GM12864 (cell line): ENCODE measurements around the gene SPATA16.
"Not testable (repeated sequence)": the region's sequence is repeated elsewhere in the genome, so short reads cannot be mapped to it uniquely, and the experiment has no call there.

ENCODE experiments used
- DNase-seq: peaks from one replicate; pipeline ENCODE4 v3.0.0-alpha.2; 2011; ENCODE audit warnings: low read depth
- H3K4me3 ChIP-seq: 2 replicates; pipeline ENCODE4 v1.5.1; 2011; ENCODE audit warnings: mild to moderate bottlenecking, low read depth, low read length, control low read depth
- TF ChIP-seq, protein P1 (sequence below): IDR thresholded peaks from 2 replicates; pipeline ENCODE4 v1.5.1; 2011; ENCODE audit warnings: low read depth, mild to moderate bottlenecking, moderate library complexity, low read length, control low read depth, inconsistent platforms; ENCODE audit errors: missing control alignments

The SPATA16 gene

DNA sequence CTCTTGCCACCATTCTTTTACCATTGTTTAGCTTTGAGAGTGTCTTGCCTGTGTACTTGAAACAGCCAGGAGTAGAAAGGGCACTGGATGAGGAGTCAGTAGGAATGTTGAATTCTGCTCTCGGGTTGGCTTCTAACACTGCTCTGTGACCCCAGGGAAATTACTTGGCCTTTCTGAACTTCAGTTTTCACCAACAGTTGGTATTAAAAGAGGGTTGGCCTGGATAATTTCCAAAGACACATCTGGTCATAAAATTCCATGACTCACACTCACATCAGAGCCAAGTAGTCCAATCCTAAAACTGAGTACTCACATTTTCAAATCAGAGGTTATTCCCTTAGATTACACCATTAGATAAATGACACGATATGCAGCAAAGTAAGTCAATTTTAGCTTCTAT lies 248.9 kb downstream of the SPATA16 start:
- TF ChIP-seq, protein P1, sequence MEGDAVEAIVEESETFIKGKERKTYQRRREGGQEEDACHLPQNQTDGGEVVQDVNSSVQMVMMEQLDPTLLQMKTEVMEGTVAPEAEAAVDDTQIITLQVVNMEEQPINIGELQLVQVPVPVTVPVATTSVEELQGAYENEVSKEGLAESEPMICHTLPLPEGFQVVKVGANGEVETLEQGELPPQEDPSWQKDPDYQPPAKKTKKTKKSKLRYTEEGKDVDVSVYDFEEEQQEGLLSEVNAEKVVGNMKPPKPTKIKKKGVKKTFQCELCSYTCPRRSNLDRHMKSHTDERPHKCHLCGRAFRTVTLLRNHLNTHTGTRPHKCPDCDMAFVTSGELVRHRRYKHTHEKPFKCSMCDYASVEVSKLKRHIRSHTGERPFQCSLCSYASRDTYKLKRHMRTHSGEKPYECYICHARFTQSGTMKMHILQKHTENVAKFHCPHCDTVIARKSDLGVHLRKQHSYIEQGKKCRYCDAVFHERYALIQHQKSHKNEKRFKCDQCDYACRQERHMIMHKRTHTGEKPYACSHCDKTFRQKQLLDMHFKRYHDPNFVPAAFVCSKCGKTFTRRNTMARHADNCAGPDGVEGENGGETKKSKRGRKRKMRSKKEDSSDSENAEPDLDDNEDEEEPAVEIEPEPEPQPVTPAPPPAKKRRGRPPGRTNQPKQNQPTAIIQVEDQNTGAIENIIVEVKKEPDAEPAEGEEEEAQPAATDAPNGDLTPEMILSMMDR: no peak
- no peak overlapping the region for H3K4me3 ChIP-seq
- DNase-seq: no peak

DNA sequence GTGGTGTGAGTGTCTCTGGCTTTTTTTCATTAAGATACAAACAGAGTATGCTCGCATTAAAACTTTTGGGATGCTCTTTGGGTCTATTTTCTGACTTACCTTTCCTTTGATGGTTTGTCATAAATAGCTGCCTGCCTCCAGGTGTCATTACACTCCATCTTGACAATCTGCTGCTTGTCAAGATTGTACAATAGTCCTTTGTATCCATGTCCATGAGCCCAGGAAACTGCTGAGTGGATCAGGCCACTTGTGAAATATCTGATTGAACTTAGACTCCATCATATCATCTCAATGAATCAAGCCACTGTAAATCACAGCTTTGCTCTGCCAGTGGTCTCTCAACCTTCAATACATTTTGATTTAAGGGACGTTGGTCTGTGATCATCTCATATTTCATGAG lies 255.3 kb downstream of the SPATA16 start:
- no peak overlapping the region for H3K4me3 ChIP-seq
- no peak for DNase-seq
- TF ChIP-seq, protein P1: no peak

GRCh38 chr3:172882563-172882962 lies 258.5 kb downstream of the SPATA16 start:
- H3K4me3 ChIP-seq: no peak overlapping the region
- no peak for DNase-seq
- TF ChIP-seq, protein P1: no peak

GRCh38 chr3:172879381-172879780 lies 261.7 kb downstream of the SPATA16 start:
- DNase-seq, H3K4me3 ChIP-seq: not testable (repeated sequence)

- TF ChIP-seq, protein P1: no peak
- no peak for DNase-seq
- no peak overlapping the region for H3K4me3 ChIP-seq
Observed at GRCh38 chr3:172877011-172877410, 264.0 kb downstream of the SPATA16 start.

GRCh38 chr3:172876297-172876696 lies 264.7 kb downstream of the SPATA16 start:
- no peak for DNase-seq
- TF ChIP-seq, protein P1: no peak
- no peak overlapping the region for H3K4me3 ChIP-seq

GRCh38 chr3:172875039-172875438 lies 266.0 kb downstream of the SPATA16 start:
- no peak overlapping the region for H3K4me3 ChIP-seq
- TF ChIP-seq, protein P1: no peak
- no peak for DNase-seq
